DOHH2 (cell line): Measurements from ENCODE around the gene PAK2.

Experiments
- CTCF ChIP-seq: fragments of 200-600 bp; sonication (generic); IDR thresholded peaks from one replicate; pipeline ENCODE4 v1.5.1; 2014; ENCODE audit warnings: antibody characterized with exemption, mild to moderate bottlenecking, low read depth, low read length; ENCODE audit not compliant: poor library complexity, severe bottlenecking
- EZH2phosphoT487 ChIP-seq: fragments of 200-600 bp; sonication (generic); IDR thresholded peaks from 2 replicates; pipeline ENCODE4 v1.6.1; 2017; ENCODE audit warnings: borderline replicate concordance, mild to moderate bottlenecking, antibody characterized with exemption, low read length, moderate library complexity, mixed read lengths

GRCh38 chr3:196741249-196741889 lies 1.7 kb downstream of the PAK2 start:
- no peak for TF ChIP-seq CTCF
- no peak for TF ChIP-seq EZH2phosphoT487
